ENCODE data around the gene SH3PXD2A. TPM values are rescaled to one million over a fixed set of nuclear protein-coding genes. Genes with fewer than 3 reads are reported as not detected.

Gene SH3PXD2A
- total and polyA plus RNA-seq, 2 experiments from 2014 or later: 1.8 to 5.0 TPM

DNA sequence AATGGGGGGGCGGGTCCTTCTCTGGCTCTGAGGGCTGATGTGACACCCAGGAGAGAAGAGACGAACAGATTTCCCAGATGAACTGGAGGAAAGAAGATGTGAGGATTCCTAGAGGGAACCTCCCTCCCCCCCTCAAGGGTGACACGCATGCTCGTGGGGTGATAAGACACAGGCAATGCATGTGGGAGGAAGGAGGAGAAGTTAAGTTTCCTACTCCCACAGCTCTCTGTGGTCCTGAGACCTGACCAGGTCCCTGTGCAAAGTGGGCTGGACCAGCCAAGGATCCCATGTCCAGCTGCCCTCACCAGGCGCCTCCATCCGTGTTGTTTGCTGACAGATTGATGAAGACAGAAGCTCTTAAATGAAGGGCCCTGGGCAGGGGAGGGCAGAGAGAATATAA is 112.6 kb downstream of the SH3PXD2A start:
- Histone ChIP-seq H3F3A (replicated peaks; ENCODE audit: low read depth) (no peaks in the 10 kb centered on the region), H3K4me2 (no peak overlapping the region), H4K20me1 (replicated peaks; ENCODE audit: insufficient read depth) (no peaks in the 10 kb centered on the region), H3K27me3 (ENCODE audit: insufficient read depth) (no peaks in the 10 kb centered on the region), H3K4me1 (ENCODE audit: insufficient read depth) (no peaks in the 10 kb centered on the region), H3K79me2 (replicated peaks; ENCODE audit: insufficient read depth) (no peaks in the 10 kb centered on the region), H3K4me3 (no peak overlapping the region), H2AFZ (no peak overlapping the region), H3K27ac (ENCODE audit: low read depth) (no peak overlapping the region), H3K36me3 (ENCODE audit: insufficient read depth) (no peaks in the 10 kb centered on the region), H3K9me2 (ENCODE audit: insufficient read depth) (no peaks in the 10 kb centered on the region)
- no peaks in the 10 kb centered on the region for H3K36me3 Mint-ChIP-seq (ENCODE audit: low read depth)
- H3K4me1 Mint-ChIP-seq: peaks cover 18% of the 10 kb centered on the region
- no peaks in the 10 kb centered on the region for H3K9me3 Mint-ChIP-seq
- DNase-seq (ENCODE audit: low spot score) (no peak), ATAC-seq (no peak)
- no peak overlapping the region for H3K4me3 Mint-ChIP-seq
- H3K27ac Mint-ChIP-seq: no peak overlapping the region
- H3K27me3 Mint-ChIP-seq (ENCODE audit: insufficient read depth, low read depth, poor library complexity): peaks cover 4% of the 10 kb centered on the region
- TF ChIP-seq, protein P1, sequence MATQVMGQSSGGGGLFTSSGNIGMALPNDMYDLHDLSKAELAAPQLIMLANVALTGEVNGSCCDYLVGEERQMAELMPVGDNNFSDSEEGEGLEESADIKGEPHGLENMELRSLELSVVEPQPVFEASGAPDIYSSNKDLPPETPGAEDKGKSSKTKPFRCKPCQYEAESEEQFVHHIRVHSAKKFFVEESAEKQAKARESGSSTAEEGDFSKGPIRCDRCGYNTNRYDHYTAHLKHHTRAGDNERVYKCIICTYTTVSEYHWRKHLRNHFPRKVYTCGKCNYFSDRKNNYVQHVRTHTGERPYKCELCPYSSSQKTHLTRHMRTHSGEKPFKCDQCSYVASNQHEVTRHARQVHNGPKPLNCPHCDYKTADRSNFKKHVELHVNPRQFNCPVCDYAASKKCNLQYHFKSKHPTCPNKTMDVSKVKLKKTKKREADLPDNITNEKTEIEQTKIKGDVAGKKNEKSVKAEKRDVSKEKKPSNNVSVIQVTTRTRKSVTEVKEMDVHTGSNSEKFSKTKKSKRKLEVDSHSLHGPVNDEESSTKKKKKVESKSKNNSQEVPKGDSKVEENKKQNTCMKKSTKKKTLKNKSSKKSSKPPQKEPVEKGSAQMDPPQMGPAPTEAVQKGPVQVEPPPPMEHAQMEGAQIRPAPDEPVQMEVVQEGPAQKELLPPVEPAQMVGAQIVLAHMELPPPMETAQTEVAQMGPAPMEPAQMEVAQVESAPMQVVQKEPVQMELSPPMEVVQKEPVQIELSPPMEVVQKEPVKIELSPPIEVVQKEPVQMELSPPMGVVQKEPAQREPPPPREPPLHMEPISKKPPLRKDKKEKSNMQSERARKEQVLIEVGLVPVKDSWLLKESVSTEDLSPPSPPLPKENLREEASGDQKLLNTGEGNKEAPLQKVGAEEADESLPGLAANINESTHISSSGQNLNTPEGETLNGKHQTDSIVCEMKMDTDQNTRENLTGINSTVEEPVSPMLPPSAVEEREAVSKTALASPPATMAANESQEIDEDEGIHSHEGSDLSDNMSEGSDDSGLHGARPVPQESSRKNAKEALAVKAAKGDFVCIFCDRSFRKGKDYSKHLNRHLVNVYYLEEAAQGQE (IDR thresholded peaks at IDR 0.05; ENCODE audit: unreplicated experiment): no peak
- TF ChIP-seq ZNF331 (CRISPR knock-in tag; IDR thresholded peaks at IDR 0.05; ENCODE audit: low read depth) (no peak), ETS1 (IDR thresholded peaks at IDR 0.05) (no peak), STAT1 (IDR thresholded peaks at IDR 0.05; ENCODE audit: unreplicated experiment) (no peak)

- Histone ChIP-seq H3K4me1 (ENCODE audit: insufficient read depth) (no peaks in the 10 kb centered on the region), H3K27me3 (ENCODE audit: insufficient read depth) (no peaks in the 10 kb centered on the region), H3K79me2 (replicated peaks; ENCODE audit: insufficient read depth) (no peaks in the 10 kb centered on the region), H3K4me2 (no peak overlapping the region), H3F3A (replicated peaks; ENCODE audit: low read depth) (no peaks in the 10 kb centered on the region), H3K4me3 (no peak overlapping the region), H4K20me1 (replicated peaks; ENCODE audit: insufficient read depth) (no peaks in the 10 kb centered on the region), H2AFZ (no peak overlapping the region), H3K27ac (ENCODE audit: low read depth) (no peak overlapping the region), H3K9me2 (ENCODE audit: insufficient read depth) (no peaks in the 10 kb centered on the region), H3K36me3 (ENCODE audit: insufficient read depth) (no peaks in the 10 kb centered on the region)
- ATAC-seq (no peak), DNase-seq (ENCODE audit: low spot score) (no peak)
- H3K4me3 Mint-ChIP-seq: no peak overlapping the region
- peaks cover 25% of the 10 kb centered on the region for H3K4me1 Mint-ChIP-seq
- H3K27me3 Mint-ChIP-seq (ENCODE audit: insufficient read depth, low read depth, poor library complexity): peaks cover 5% of the 10 kb centered on the region
- H3K27ac Mint-ChIP-seq: no peak overlapping the region
- H3K9me3 Mint-ChIP-seq: no peaks in the 10 kb centered on the region
- no peaks in the 10 kb centered on the region for H3K36me3 Mint-ChIP-seq (ENCODE audit: low read depth)
- TF ChIP-seq ZNF331 (CRISPR knock-in tag; IDR thresholded peaks at IDR 0.05; ENCODE audit: low read depth): no peak
- TF ChIP-seq, protein P1 (IDR thresholded peaks at IDR 0.05; ENCODE audit: unreplicated experiment): no peak
- TF ChIP-seq, protein P2, sequence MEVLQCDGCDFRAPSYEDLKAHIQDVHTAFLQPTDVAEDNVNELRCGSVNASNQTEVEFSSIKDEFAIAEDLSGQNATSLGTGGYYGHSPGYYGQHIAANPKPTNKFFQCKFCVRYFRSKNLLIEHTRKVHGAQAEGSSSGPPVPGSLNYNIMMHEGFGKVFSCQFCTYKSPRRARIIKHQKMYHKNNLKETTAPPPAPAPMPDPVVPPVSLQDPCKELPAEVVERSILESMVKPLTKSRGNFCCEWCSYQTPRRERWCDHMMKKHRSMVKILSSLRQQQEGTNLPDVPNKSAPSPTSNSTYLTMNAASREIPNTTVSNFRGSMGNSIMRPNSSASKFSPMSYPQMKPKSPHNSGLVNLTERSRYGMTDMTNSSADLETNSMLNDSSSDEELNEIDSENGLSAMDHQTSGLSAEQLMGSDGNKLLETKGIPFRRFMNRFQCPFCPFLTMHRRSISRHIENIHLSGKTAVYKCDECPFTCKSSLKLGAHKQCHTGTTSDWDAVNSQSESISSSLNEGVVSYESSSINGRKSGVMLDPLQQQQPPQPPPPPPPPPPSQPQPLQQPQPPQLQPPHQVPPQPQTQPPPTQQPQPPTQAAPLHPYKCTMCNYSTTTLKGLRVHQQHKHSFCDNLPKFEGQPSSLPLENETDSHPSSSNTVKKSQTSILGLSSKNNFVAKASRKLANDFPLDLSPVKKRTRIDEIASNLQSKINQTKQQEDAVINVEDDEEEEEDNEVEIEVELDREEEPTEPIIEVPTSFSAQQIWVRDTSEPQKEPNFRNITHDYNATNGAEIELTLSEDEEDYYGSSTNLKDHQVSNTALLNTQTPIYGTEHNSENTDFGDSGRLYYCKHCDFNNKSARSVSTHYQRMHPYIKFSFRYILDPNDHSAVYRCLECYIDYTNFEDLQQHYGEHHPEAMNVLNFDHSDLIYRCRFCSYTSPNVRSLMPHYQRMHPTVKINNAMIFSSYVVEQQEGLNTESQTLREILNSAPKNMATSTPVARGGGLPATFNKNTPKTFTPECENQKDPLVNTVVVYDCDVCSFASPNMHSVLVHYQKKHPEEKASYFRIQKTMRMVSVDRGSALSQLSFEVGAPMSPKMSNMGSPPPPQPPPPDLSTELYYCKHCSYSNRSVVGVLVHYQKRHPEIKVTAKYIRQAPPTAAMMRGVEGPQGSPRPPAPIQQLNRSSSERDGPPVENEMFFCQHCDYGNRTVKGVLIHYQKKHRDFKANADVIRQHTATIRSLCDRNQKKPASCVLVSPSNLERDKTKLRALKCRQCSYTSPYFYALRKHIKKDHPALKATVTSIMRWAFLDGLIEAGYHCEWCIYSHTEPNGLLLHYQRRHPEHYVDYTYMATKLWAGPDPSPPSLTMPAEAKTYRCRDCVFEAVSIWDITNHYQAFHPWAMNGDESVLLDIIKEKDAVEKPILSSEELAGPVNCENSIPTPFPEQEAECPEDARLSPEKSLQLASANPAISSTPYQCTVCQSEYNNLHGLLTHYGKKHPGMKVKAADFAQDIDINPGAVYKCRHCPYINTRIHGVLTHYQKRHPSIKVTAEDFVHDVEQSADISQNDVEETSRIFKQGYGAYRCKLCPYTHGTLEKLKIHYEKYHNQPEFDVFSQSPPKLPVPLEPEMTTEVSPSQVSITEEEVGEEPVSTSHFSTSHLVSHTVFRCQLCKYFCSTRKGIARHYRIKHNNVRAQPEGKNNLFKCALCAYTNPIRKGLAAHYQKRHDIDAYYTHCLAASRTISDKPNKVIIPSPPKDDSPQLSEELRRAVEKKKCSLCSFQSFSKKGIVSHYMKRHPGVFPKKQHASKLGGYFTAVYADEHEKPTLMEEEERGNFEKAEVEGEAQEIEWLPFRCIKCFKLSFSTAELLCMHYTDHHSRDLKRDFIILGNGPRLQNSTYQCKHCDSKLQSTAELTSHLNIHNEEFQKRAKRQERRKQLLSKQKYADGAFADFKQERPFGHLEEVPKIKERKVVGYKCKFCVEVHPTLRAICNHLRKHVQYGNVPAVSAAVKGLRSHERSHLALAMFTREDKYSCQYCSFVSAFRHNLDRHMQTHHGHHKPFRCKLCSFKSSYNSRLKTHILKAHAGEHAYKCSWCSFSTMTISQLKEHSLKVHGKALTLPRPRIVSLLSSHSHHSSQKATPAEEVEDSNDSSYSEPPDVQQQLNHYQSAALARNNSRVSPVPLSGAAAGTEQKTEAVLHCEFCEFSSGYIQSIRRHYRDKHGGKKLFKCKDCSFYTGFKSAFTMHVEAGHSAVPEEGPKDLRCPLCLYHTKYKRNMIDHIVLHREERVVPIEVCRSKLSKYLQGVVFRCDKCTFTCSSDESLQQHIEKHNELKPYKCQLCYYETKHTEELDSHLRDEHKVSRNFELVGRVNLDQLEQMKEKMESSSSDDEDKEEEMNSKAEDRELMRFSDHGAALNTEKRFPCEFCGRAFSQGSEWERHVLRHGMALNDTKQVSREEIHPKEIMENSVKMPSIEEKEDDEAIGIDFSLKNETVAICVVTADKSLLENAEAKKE (CRISPR knock-in tag; IDR thresholded peaks at IDR 0.05): no peak
- TF ChIP-seq EZH2phosphoT487 (IDR thresholded peaks at IDR 0.05; ENCODE audit: unreplicated experiment): no peak
- no peak for TF ChIP-seq NANOG (IDR thresholded peaks at IDR 0.05; ENCODE audit: borderline replicate concordance)
Measured at GRCh38 chr10:103740611-103741010, 114.8 kb downstream of the SH3PXD2A start.
